ENCODE data around the gene KLHDC7B.

KLHDC7B gene

DNA sequence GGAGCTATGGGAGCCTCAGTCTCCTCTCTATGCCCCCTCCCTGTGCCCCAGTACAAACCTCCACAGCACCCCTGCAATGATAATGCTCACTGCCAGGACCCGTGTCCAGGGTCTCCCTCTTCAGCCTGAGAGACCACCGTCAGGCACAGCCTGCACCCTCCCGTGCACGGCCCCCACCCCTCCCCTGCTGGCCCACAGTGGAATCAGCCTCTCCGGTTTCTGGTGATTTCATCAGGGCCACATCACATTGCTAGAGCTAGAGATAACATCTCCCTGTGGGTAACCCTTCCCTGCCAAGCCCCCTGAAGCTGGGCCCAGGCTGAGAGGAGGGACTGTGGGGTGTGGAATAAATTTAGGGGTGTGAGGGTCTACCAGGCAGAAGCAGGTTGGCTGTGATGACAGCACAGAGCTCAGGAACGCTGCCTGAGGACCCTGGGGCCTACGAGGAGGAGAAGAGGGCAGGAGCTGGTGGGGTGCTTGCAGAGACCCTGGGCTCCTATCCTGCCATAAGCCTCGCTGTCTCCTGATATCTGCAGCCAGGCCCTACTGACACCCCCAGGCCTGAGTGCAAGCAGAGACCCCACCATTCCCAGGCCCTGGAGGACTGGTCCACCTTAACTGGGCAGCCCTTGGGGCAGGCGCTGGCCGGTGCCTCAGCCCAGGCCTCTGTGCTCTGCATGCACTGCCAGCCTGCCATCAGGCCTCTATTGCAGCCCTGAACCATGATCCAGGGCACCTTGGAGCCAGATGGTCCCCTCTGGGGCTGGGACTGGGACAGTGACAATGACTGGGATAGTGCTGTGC, at the start of gene KLHDC7B:
Gene KLHDC7B, plus strand, starts transcription at position 378 of the 804 bp plus-strand sequence. Its CDS starts 345 bp downstream, at position 723.
- no peaks in the 10 kb centered on the region for H3K27me3 Mint-ChIP-seq (ENCODE audit: low read depth)
- H3K27ac Mint-ChIP-seq = peak within 1 kb of the TSS; percentile 86
- peaks cover 11% of the 10 kb centered on the region for H3K36me3 Mint-ChIP-seq (ENCODE audit: low read depth)
- peaks cover 51% of the 10 kb centered on the region for H3K4me1 Mint-ChIP-seq (ENCODE audit: low read depth)
- no peaks in the 10 kb centered on the region for H3K9me3 Mint-ChIP-seq
- peak within 1 kb of the TSS; percentile 58 for H3K4me3 Mint-ChIP-seq

DNA sequence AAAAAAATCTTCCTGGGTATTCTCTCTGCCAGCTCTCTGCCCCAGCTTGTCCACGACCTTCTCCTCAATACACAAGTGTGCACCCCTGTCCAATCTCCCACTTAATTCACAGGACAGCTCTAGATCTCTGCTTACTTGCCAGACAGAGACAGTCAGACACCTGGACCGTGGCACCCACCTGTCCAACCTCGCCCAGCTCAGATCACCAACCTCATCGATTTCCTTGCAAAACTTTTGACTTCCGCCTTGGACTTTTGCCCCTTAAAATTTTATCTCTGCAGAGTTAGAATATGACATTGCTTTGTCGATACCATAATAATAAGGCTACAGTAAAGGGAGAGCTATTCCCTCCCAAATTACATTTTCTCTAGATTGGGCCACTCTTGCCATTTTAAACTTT, 48.6 kb upstream of the KLHDC7B start:
- H3K4me3 Mint-ChIP-seq = no peak overlapping the region
- peaks cover 6% of the 10 kb centered on the region for H3K4me1 Mint-ChIP-seq (ENCODE audit: low read depth)
- H3K27me3 Mint-ChIP-seq (ENCODE audit: low read depth) = peaks cover 4% of the 10 kb centered on the region
- H3K36me3 Mint-ChIP-seq (ENCODE audit: low read depth) = no peaks in the 10 kb centered on the region
- no peak overlapping the region for H3K27ac Mint-ChIP-seq
- no peaks in the 10 kb centered on the region for H3K9me3 Mint-ChIP-seq

DNA sequence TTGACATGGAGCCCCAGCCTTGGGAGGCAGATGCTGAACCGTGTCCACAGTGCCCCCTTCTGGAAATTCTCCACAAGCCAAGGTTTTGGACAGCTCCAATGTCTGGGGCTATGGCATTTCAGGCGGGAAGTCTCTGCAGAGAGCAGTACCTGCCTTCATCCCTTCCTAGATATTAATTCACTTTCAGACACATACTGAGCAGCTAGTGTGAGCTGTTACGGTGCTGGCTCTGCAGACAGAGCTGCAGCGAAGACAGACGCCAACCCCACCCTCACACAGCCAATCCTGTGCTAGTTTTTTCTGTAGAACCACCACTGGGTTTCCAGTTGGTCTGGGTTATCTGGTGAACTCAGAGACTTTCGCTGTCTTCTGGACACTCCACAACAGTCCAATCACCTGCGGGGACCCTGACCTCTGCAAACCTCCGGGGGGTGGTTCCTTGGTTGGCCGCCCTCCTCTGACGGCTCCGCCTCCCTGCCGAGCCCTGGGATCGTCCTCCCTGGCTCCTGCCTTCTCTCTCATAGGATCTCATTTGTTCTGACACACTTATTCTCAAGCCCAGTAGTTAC, 47.3 kb upstream of the KLHDC7B start:
- Mint-ChIP-seq H3K36me3 (ENCODE audit: low read depth) (no peaks in the 10 kb centered on the region), H3K4me3 (no peak overlapping the region), H3K27me3 (ENCODE audit: low read depth) (peaks cover 4% of the 10 kb centered on the region), H3K9me3 (no peaks in the 10 kb centered on the region), H3K27ac (no peak overlapping the region), H3K4me1 (ENCODE audit: low read depth) (peaks cover 6% of the 10 kb centered on the region)

DNA sequence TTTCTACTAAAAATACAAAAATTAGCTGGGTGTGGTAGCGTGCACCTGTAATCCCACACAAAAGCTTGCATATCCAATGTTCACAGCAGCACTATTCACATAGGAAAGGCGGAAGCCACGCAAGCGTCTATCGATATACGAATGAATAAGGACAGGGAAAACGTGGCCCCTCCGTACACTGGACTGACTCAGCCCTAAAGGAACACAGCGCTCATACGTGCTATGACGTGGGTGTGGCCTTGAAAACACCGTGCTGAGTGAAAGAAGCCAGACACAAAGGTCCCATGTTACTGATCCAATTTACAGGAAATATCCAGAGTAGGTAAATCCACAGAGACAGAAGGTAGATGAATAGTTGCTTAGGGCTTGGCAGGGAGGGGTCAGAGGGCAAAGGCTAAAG, 45.2 kb upstream of the KLHDC7B start:
- H3K27ac Mint-ChIP-seq = no peak overlapping the region
- H3K4me3 Mint-ChIP-seq = no peak overlapping the region
- no peaks in the 10 kb centered on the region for H3K9me3 Mint-ChIP-seq
- peaks cover 4% of the 10 kb centered on the region for H3K27me3 Mint-ChIP-seq (ENCODE audit: low read depth)
- H3K4me1 Mint-ChIP-seq (ENCODE audit: low read depth) = peaks cover 6% of the 10 kb centered on the region
- no peaks in the 10 kb centered on the region for H3K36me3 Mint-ChIP-seq (ENCODE audit: low read depth)

DNA sequence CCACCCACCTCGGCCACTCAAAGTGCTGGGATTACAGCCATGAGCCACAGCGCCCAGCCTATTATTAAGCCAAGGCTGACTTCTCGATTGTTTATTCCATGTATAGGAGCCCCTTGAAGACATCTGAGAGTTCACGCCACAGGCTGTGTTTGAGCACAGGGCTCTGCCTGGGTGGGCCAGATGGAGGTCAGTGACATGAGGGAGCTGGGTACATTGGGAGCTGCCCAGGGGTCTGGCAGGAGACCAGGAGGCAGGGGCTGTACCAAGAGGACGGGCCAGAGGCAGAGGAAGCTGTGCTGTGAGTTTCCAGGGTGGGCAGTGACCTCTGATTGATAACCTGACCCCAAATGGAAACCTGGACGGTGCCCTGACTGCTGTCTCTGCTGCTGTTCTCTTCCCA, 43.6 kb upstream of the KLHDC7B start:
- no peak overlapping the region for H3K4me3 Mint-ChIP-seq
- no peaks in the 10 kb centered on the region for H3K9me3 Mint-ChIP-seq
- H3K27me3 Mint-ChIP-seq (ENCODE audit: low read depth) = peaks cover 4% of the 10 kb centered on the region
- no peaks in the 10 kb centered on the region for H3K36me3 Mint-ChIP-seq (ENCODE audit: low read depth)
- no peak overlapping the region for H3K27ac Mint-ChIP-seq
- H3K4me1 Mint-ChIP-seq (ENCODE audit: low read depth) = peaks cover 6% of the 10 kb centered on the region

DNA sequence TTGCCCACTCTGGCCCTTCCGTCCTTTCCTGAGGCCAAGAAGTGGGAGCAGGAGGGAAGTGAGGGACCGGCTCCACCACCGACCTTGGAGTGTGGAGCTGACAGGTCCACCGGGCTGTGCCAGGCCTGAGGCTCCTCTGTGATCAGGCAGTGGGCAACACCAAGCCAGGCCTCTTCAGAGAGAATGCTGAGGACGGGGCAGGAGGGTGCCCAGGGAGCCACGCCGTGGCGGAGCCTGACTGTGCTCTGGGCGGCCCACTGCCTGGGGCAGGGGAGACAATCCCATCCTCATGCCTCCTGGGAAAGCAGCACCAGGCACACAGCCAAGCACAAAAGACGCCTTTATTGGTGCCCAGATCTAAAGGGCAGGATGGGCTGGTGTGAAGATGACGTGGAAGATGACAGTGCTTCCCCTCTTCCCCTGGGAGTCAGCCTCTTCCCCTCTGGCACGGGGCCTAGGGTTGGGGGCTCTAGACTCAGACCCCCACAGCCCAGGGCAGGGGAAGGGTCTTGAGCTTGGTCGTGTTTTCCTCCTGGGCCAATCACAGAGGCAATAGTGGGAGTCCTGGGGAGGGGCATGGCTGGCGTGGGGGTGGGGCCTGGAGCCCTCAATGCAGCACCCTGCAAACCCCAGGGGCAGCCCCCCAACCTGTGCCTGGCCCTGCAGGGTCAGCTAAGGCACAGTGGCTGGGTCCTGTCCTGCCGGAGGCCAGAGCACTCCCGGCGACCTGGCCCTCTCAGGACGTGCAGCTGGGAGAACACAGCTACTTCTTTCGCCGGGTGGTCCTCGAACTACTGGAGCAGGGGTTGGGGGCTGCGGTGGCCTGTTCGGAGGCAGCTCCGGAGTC, 42.8 kb upstream of the KLHDC7B start:
- no peak overlapping the region for H3K27ac Mint-ChIP-seq
- no peaks in the 10 kb centered on the region for H3K9me3 Mint-ChIP-seq

DNA sequence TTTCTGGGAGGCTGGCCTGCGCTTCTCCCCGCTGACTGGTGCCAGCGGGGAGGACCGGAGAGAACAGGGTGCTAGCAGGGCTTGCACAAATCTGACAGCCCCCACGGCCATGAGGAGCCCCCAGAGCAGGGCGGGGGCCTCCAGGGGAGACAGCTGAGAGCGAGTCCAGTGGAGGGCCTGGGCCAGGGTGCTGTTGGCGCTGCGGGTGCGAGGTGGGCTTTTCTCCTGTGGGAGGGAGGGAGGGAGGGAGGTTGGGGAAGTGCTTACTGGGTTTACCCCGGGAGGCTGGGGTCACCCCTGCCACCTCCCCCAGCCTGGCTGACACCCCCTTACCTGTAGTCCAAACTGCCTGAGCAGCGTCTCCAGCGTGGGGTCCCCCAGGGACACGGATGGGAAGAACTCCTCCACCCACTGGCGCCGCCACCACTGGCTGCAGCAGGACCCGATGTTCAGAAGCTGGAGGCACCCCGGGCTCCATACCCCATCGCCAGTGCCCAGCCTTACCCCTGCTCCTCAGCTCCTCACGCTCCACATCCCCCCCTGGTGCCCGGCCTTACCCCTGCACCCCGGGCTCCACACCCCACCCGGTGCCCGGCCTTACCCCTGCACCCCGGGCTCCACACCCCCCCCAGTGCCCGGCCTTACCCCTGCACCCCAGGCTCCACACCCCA, 42.1 kb upstream of the KLHDC7B start:
- Mint-ChIP-seq H3K36me3 (ENCODE audit: low read depth) (peaks cover 3% of the 10 kb centered on the region), H3K27ac (no peak overlapping the region), H3K27me3 (ENCODE audit: low read depth) (no peaks in the 10 kb centered on the region), H3K4me1 (ENCODE audit: low read depth) (peaks cover 2% of the 10 kb centered on the region), H3K9me3 (no peaks in the 10 kb centered on the region), H3K4me3 (no peak overlapping the region)

More for the DNA sequence above, 42.8 kb upstream of the KLHDC7B start:
- Mint-ChIP-seq H3K4me1 (ENCODE audit: low read depth) (peaks cover 6% of the 10 kb centered on the region), H3K4me3 (no peak overlapping the region), H3K36me3 (ENCODE audit: low read depth) (peaks cover 3% of the 10 kb centered on the region), H3K27me3 (ENCODE audit: low read depth) (peaks cover 2% of the 10 kb centered on the region)

DNA sequence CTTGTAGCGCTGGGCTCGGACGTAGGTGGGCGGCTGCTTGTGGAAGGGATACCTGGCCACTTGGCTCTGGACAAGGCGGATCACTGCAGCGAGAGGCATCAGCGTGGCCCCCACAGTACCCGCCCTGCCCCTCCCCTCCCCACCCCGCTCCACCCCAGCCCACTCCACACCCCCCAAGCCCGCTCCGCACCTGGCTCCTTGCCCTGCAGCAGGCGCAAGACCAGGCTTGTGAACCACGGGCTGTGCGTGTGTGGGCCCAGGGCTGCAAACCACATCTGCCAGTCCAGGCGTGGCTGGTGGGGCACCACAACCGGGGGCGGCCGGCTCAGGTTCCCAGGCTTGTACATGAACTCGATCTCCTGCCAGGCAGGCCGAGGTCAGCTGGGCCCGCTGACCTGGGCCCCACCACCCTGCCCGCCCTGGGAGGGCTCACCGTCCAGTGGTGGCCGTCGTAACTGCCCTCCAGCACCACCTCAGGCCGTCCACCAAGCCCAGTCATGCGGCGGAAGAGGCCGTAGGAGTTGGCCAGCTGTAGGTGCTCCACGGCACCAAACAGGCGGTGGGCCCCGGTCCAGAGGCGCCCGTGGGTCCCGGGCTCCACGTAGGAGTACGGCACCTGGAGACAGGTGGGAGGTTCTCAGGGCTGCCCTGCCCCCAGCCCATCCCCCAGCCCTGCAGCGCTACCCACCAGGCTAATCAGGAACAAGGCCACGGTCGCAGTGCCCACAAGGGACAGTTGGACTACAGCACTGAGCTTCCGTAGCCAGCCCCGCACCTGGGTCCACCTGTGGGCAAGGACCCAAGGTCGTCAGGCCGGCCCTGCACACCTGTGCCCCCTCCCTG, 41.1 kb upstream of the KLHDC7B start:
- Mint-ChIP-seq H3K27me3 (ENCODE audit: low read depth) (no peaks in the 10 kb centered on the region), H3K36me3 (ENCODE audit: low read depth) (peaks cover 3% of the 10 kb centered on the region), H3K4me1 (ENCODE audit: low read depth) (peaks cover 9% of the 10 kb centered on the region), H3K4me3 (no peak overlapping the region), H3K27ac (no peak overlapping the region), H3K9me3 (no peaks in the 10 kb centered on the region)

DNA sequence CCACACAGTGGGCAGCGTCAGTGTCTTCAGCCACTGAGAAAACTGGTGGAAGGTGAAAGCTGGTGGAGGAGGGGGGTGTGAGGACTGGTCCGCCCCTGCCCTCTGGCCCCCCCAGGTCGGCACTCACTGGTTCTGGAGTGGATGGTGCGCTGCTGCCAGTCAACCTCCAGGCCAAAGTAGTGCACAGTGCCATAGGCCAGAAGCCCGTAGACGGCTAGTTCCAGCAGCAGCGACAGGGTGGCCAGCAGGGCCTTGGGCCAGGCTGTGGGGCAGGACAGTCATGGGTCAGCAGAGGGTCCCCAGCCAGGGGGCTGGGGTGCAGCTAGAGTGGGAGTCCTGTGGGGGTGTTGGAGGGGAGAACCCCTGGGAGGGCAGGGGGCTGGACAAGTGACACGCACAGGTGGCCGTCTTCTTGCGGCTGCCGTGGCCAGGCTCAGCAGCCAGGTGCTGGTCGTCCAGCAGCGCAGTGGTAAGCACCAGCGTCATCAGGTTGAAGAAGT, 40.4 kb upstream of the KLHDC7B start:
- Mint-ChIP-seq H3K27me3 (ENCODE audit: low read depth) (no peaks in the 10 kb centered on the region), H3K27ac (no peak overlapping the region), H3K36me3 (ENCODE audit: low read depth) (peaks cover 3% of the 10 kb centered on the region), H3K4me1 (ENCODE audit: low read depth) (peaks cover 10% of the 10 kb centered on the region), H3K9me3 (no peaks in the 10 kb centered on the region), H3K4me3 (peak overlapping the region; percentile 28)

DNA sequence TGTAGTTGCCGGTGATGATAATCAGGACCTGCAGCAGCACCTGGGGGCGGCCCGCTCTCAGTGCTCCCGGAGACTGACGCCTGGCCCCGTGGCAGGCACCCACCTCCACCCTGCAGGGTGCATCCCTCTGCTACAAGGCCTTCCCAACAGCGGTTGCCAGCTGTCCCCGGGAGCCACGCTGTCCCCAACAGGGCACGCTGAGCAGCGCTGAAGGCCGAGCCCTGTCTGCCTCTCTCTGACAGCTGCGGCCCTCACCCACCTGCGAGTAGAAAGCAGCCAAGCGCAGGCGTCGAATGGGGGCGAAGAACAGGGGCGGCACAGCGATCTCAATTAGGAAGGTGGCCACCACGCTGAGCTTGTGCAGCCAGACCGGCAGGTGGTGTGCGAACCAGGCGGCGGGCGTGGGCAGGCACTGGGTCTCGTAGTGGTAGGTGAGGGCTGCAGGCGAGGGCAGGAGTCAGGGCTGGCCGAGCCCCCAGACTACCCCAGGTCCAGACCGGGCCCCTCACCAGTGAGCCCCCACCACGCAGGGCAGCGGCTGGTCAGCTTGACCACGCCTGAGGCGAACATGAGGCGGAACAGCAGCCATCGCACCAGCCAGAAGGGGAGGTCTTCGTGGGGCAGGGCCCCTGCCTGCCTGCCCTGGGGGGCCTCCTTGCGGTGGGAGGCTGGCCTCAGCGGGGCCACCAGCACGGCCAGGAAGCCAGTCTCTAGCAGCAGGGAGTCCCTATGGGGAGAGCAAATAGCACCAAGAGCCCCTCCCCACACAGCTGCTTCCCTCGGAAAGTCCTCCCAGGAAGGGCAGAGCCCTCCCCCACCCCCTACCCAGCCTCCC, 39.7 kb upstream of the KLHDC7B start:
- Mint-ChIP-seq H3K4me3 (peak overlapping the region; percentile 96), H3K9me3 (no peaks in the 10 kb centered on the region), H3K27me3 (ENCODE audit: low read depth) (no peaks in the 10 kb centered on the region), H3K36me3 (ENCODE audit: low read depth) (peaks cover 3% of the 10 kb centered on the region), H3K4me1 (ENCODE audit: low read depth) (peaks cover 10% of the 10 kb centered on the region), H3K27ac (no peak overlapping the region)

DNA sequence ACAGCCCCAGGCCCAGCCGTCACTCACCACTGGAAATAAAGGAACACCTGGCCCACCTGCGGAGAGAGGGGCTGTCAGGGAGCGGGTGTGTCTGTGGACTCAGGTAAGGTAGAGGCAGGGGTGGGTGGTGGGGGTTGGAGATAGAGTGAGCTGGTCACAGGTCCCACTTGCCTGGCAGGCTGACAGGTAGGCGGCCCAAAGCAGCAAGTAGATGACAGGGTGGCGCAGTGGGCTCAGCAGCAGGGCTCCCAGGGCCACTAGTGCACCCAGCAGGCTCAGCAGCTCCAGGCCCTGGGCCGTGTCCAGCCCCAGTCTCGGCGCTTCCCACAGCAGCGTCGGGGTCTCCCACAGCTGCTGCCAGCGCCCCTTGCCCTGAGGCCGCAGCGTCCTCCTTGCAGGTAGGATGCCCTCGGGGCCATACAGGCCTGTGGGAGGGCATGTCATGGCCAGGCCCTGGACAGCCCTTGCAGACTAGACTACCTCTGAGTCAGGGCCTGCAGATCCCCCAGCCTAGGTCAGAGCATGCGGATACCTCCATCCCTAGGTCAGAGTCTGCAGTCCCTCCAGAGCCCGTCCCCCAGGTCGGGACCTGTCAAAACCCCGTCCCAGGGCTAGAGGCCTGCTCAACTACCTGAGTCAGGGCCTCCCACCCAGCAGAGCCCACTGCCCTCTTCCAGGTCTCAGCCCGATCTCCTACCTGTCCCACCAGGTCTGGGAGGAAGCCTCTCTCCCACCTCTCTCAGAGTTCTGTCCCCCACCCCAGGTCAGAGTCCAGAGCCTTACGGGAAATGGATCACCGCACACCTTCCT, 38.9 kb upstream of the KLHDC7B start:
- Mint-ChIP-seq H3K27ac (peak overlapping the region; percentile 91), H3K27me3 (ENCODE audit: low read depth) (no peaks in the 10 kb centered on the region), H3K9me3 (no peaks in the 10 kb centered on the region), H3K4me3 (peak overlapping the region; percentile 96), H3K36me3 (ENCODE audit: low read depth) (peaks cover 3% of the 10 kb centered on the region), H3K4me1 (ENCODE audit: low read depth) (peaks cover 10% of the 10 kb centered on the region)

DNA sequence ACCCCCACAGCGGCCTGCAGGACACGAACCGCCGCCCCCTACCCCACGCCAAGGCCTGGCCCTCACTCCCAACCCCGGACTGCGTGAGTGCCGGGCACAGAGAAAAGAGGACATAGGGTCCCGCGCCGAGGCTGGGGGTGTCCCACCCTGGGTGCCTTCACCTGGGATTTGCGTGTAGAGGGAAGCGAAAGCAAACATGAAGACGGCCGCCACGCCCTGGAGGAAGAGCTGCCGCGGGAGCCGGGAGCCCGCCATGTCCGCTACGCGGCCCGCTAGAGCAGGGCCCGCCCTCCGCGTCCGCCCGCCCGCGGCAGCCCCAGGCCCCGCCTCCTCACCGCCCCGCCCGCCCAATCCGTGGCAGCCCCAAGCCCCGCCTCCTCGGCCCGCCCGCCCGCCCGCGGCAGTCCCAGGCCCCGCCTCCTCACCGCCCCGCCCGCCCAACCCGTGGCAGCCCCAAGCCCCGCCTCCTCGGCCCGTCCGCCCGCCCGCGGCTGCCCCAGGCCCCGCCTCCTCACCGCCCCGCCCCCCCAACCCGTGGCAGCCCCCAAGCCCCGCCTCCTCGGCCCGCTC, 38.2 kb upstream of the KLHDC7B start, which contains the start of gene LMF2:
Gene LMF2, minus strand, starts transcription at position 282 of the 570 bp plus-strand sequence. Its CDS starts 27 bp downstream, at position 255.
- H3K27me3 Mint-ChIP-seq (ENCODE audit: low read depth) = no peaks in the 10 kb centered on the region
- peak within 1 kb of the TSS; percentile 96 for H3K4me3 Mint-ChIP-seq
- H3K9me3 Mint-ChIP-seq = no peaks in the 10 kb centered on the region
- peaks cover 16% of the 10 kb centered on the region for H3K4me1 Mint-ChIP-seq (ENCODE audit: low read depth)
- H3K36me3 Mint-ChIP-seq (ENCODE audit: low read depth) = peaks cover 3% of the 10 kb centered on the region
- H3K27ac Mint-ChIP-seq = peak within 1 kb of the TSS; percentile 96

Data from T-helper 1 cell treated with Interleukin-12 subunit alpha and Interleukin-12 subunit beta and Interleukin-4 antibody, amounts not matched to agents 30 μg/mL and 1 μg/mL, for 36 hours (primary cell).